Upper lobe of right lung (tissue), 1 donor: ENCODE data around the gene OAT. TPM values are rescaled to one million over a fixed set of nuclear protein-coding genes. Genes with fewer than 3 reads are reported as not detected.
A peak's percentile ranks its signal among the peaks of the same experiment; 100 is the strongest.

Source experiments
- ATAC-seq: fragments of 200-7000 bp; cut with Tn5 transposase; one replicate; pipeline ENCODE4 v1.9.1; 2020; ENCODE audit warnings: mild to moderate bottlenecking, moderate library complexity
- DNase-seq: peaks from one replicate; pipeline ENCODE4 v3.0.0-alpha.2; 2020
- H3K27ac ChIP-seq: fragments of 200-600 bp; one replicate; pipeline ENCODE4 v1.8.0; 2022
- H3K27me3 ChIP-seq: fragments of 200-600 bp; one replicate; pipeline ENCODE4 v1.8.0; 2022; ENCODE audit warnings: mild to moderate bottlenecking
- H3K36me3 ChIP-seq: fragments of 200-600 bp; one replicate; pipeline ENCODE4 v1.8.0; 2022
- H3K4me1 ChIP-seq: fragments of 200-600 bp; one replicate; pipeline ENCODE4 v1.8.0; 2022
- H3K4me3 ChIP-seq: fragments of 200-600 bp; one replicate; pipeline ENCODE4 v1.8.0; 2022; ENCODE audit warnings: mild to moderate bottlenecking
- H3K9me3 ChIP-seq: fragments of 200-600 bp; one replicate; pipeline ENCODE4 v1.8.0; 2022
- intact Hi-C: fragments of 100-400 bp; cut with DNase I; formaldehyde crosslinking; loops from one replicate; pipeline ENCODE4 v1.11.0; 2022
- total RNA-seq: library from RNA; stranded (reverse); fragmentation: NEBNext Ultra II Directional; extraction: Animal tissue kit (Norgen Biotek cat#: 25700); gene quantifications from one replicate; pipeline ENCODE4 v1.2.1, GENCODE V29; 2021
- TF ChIP-seq, protein P1 (sequence below): fragments of 200-600 bp; IDR thresholded peaks from one replicate; pipeline ENCODE4 v1.8.0; 2022; ENCODE audit warnings: antibody characterized with exemption
- donor health status: DM: no; HTN: yes; CAD: no; lungs with severe emphysema.

OAT gene
- total RNA-seq, 1 donor from 2014 or later, result 55.2 TPM

DNA sequence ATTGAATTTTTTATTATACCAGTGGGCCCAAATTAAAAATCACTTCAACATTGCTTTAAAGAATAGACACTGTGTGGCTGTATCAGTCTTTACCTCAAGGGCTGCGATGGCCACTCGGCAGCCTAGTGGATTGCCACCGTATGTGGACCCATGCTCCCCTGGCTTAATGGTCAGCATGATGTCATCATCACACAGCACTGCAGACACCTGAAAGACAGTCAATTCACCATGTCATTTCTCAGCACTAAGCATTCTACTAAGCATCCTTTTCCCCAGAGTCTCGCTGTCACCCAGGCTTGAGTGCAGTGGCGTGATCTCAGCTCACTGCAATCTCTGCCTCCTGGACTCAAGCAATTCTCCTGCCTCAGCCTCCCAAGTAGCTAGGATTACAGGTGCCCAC is 17.1 kb downstream of the OAT start:
- intact Hi-C loops, result no loop called here
- H3K27me3 ChIP-seq, result no peaks in the 10 kb centered on the region
- ATAC-seq, result no peak
- DNase-seq, result no peak
- peaks cover 83% of the 10 kb centered on the region for H3K36me3 ChIP-seq
- no peak overlapping the region for H3K27ac ChIP-seq
- H3K9me3 ChIP-seq, result no peaks in the 10 kb centered on the region
- no peak overlapping the region for H3K4me3 ChIP-seq
- H3K4me1 ChIP-seq, result peaks cover 5% of the 10 kb centered on the region
- TF ChIP-seq, protein P1, sequence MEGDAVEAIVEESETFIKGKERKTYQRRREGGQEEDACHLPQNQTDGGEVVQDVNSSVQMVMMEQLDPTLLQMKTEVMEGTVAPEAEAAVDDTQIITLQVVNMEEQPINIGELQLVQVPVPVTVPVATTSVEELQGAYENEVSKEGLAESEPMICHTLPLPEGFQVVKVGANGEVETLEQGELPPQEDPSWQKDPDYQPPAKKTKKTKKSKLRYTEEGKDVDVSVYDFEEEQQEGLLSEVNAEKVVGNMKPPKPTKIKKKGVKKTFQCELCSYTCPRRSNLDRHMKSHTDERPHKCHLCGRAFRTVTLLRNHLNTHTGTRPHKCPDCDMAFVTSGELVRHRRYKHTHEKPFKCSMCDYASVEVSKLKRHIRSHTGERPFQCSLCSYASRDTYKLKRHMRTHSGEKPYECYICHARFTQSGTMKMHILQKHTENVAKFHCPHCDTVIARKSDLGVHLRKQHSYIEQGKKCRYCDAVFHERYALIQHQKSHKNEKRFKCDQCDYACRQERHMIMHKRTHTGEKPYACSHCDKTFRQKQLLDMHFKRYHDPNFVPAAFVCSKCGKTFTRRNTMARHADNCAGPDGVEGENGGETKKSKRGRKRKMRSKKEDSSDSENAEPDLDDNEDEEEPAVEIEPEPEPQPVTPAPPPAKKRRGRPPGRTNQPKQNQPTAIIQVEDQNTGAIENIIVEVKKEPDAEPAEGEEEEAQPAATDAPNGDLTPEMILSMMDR, result no peak

DNA sequence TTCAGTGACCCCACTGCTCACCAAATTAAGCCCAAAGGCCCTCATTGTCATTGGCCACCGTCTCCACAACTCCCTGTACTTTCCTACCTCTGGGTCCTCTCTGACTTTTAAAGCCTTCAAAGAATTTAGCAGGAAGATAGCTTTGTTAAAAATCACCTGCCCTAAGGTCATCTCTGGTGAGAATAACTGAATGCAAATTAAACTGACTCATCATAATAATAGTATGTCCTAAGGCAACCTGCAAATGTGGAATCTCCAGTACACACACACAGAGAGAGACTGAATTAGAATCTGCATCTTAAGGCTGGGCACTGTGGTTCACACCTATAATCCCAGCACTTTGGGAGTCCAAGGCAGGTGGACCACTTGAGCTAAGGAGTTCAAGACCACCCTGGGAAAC is 24.1 kb downstream of the OAT start:
- TF ChIP-seq, protein P1, result no peak
- Histone ChIP-seq H3K36me3 (peaks cover 27% of the 10 kb centered on the region), H3K9me3 (no peaks in the 10 kb centered on the region), H3K4me3 (no peak overlapping the region), H3K27me3 (no peaks in the 10 kb centered on the region), H3K4me1 (peaks cover 1% of the 10 kb centered on the region), H3K27ac (no peak overlapping the region)
- intact Hi-C loops, result no loop called here
- ATAC-seq (no peak), DNase-seq (no peak)

DNA sequence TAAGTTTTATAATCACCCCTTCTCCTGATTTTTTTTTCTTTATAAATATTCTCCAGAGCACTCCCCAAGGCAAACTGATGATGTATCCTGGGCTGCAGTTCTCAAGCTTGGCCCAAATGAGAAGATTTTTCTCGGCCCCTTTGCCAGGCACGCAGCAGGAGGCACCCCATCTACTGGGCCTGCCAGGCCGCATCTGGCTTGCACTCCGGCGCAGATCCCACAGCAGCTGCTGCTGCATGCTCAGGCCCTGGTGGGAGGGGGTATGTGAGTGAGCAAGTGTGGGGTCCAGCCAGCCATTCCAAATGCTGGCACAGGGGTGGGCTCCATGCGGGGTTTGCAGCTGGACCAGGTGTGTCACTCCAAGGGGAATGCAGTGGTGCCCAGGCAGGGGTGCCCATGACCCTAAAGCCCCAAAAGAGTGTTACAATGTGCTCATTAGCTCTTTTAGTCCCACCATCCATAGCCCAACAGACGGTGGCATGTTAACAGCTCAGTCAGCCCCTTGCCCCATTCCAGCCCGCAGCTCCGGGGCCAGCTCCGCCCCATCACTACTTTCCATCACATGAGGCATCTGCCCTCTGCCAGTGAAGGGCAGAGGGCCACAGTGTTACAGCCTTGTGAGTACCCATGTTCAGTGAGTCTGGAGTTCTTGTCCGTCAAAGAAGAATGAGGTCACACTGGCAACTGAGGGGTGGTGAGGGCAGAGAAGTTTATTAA is 25.9 kb downstream of the OAT start:
- Histone ChIP-seq H3K36me3 (peaks cover 12% of the 10 kb centered on the region), H3K9me3 (no peaks in the 10 kb centered on the region), H3K27me3 (no peaks in the 10 kb centered on the region), H3K4me3 (no peak overlapping the region), H3K4me1 (peaks cover 8% of the 10 kb centered on the region), H3K27ac (no peak overlapping the region)
- ATAC-seq, result no peak
- DNase-seq, result no peak
- TF ChIP-seq, protein P1, result no peak
- intact Hi-C loops, result no loop called here

DNA sequence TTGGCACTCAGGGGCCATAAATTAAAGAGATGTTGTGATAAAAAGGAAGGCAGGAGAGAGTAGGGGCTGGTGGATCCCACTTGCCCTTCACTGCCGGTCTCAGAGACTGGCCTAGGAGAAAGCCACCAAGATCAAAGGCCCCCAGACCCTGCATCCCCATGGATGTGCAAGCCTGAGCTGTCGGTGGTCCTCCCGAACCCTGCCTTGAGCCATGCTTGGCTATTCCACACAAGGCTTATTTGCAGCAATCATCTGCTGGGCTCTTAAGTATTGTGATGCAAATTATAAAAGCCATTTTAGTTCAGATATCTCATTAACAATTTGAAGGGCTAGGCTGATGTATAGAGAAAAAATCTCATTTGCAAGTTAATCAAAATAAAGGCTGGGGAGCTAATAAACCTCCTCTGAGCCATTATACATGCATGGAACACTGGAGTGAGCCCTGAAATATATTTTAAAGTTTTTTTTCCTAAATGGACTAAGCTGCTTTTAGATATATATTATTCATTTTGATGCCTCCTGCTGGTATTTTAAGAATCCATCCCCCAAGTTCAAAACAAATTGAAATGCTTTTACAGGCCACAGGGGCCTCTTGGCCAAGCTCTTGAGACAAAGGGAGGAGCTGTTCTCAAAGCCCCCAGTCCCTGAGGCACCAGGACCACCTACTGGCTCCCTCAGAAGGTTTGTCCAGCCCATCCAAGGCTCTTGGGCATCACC is 28.1 kb downstream of the OAT start:
- TF ChIP-seq, protein P1, result no peak
- H3K4me3 ChIP-seq, result no peak overlapping the region
- no peaks in the 10 kb centered on the region for H3K27me3 ChIP-seq
- ATAC-seq, result no peak
- no peaks in the 10 kb centered on the region for H3K9me3 ChIP-seq
- peaks cover 8% of the 10 kb centered on the region for H3K4me1 ChIP-seq
- DNase-seq, result no peak
- intact Hi-C loops, result no loop called here
- H3K36me3 ChIP-seq, result no peaks in the 10 kb centered on the region
- no peak overlapping the region for H3K27ac ChIP-seq

DNA sequence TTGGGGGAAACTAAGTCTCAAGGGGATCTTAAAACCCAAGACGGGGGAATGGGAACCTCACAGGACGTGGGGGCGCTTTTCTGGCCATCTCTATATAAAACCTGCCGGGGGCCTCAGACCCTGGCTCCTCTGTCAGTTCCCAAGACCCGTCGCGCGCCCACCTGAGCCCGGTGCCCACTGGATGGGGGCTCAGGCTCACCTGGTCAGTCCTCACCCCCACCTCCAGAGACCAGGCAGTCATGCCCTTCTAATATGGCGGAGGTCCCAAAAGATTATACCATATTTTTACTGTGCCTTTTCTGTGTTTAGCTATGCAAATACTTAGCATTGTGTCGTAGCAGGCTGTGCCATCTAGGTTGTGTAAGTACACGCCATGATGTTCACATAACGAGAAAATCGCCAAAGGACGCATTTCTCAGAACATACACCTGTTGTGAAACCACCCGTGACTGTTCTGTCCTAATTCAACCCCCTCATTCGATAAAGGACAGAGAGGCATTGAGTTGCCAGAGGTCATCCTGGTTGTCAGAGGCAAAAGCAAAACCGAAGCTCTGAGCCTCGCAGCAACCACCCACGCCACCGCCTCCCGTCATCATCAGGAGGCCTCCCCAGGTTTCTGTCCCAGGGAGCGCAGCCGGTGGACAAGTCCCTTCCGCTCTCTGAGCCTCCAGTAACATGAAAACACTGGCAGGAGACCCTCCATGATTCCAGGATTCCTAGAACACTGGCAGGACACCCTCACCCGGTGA is 28.9 kb downstream of the OAT start:
- Histone ChIP-seq H3K9me3 (no peaks in the 10 kb centered on the region), H3K36me3 (no peaks in the 10 kb centered on the region), H3K27ac (no peak overlapping the region), H3K4me3 (no peak overlapping the region), H3K27me3 (no peaks in the 10 kb centered on the region), H3K4me1 (peaks cover 8% of the 10 kb centered on the region)
- DNase-seq, result peak; percentile 50
- no peak for ATAC-seq
- TF ChIP-seq, protein P1, result no peak
- intact Hi-C loops, result loop anchor here (5.0 kb wide), 1 partner anchor 397 kb away; no protein-coding TSS in a partner anchor
